ENCODE measurements around the gene SCGB1D4. TPM values are rescaled to one million over a fixed set of nuclear protein-coding genes. Genes with fewer than 3 reads are reported as not detected.

SCGB1D4 gene
- total RNA-seq, 2 donors from 2014 or later = not detected

DNA sequence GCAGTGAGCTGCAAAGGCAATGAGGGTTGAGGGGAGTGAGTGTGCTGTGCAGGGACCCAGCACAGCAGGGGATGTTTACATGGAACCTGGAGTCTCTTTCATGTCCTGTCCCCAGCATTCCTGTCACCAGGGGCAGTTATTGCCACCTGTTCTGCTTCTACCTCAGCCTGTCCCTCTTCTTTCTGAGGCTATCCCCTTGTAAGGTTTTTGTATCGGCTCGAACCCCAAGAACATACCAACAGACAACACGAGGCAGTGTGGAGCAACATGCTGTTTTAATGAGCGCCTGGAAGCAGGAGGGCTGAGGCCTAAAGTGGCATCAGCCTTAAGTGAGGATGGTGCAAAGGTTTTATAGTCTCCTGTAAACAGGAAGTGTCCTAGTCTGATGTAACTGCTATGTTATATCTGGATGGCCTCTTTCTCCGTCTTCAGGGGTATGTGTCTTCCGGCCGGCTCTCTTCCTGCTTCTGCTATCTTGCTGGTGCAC lies 25.0 kb downstream of the SCGB1D4 start:
- TF ChIP-seq, protein P1, sequence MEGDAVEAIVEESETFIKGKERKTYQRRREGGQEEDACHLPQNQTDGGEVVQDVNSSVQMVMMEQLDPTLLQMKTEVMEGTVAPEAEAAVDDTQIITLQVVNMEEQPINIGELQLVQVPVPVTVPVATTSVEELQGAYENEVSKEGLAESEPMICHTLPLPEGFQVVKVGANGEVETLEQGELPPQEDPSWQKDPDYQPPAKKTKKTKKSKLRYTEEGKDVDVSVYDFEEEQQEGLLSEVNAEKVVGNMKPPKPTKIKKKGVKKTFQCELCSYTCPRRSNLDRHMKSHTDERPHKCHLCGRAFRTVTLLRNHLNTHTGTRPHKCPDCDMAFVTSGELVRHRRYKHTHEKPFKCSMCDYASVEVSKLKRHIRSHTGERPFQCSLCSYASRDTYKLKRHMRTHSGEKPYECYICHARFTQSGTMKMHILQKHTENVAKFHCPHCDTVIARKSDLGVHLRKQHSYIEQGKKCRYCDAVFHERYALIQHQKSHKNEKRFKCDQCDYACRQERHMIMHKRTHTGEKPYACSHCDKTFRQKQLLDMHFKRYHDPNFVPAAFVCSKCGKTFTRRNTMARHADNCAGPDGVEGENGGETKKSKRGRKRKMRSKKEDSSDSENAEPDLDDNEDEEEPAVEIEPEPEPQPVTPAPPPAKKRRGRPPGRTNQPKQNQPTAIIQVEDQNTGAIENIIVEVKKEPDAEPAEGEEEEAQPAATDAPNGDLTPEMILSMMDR (conservative IDR thresholded peaks at IDR 0.05) = peak; percentile 55
- Histone ChIP-seq H3K4me3 (ENCODE audit: low read length) (no peak overlapping the region), H3K9me3 (ENCODE audit: control insufficient read depth, low read length) (no peaks in the 10 kb centered on the region), H3K36me3 (ENCODE audit: control insufficient read depth, insufficient read depth, low read length) (no peaks in the 10 kb centered on the region), H3K9ac (ENCODE audit: extremely low read depth, low read length, poor library complexity, severe bottlenecking) (no peak overlapping the region), H3K4me1 (ENCODE audit: control insufficient read depth, insufficient read depth, low read length) (no peaks in the 10 kb centered on the region), H3K27ac (ENCODE audit: low read depth, low read length) (no peak overlapping the region), H3K27me3 (ENCODE audit: control insufficient read depth, insufficient read depth, low read length, poor library complexity, severe bottlenecking) (no peaks in the 10 kb centered on the region)
- Mint-ChIP-seq H3K36me3 (ENCODE audit: low read depth) (no peaks in the 10 kb centered on the region), H3K27me3 (ENCODE audit: insufficient read depth) (peaks cover 7% of the 10 kb centered on the region), H3K9me3 (peaks cover 19% of the 10 kb centered on the region), H3K4me1 (no peaks in the 10 kb centered on the region), H3K27ac (no peak overlapping the region), H3K4me3 (no peak overlapping the region)
- DNase-seq = peak; percentile 73
- WGBS, 2 experiments (ENCODE audit: insufficient coverage in 1 of 2, insufficient read length in 1 of 2) = 88 to 95% methylated on average over 5 to 7 of the region's 7 CpGs

DNA sequence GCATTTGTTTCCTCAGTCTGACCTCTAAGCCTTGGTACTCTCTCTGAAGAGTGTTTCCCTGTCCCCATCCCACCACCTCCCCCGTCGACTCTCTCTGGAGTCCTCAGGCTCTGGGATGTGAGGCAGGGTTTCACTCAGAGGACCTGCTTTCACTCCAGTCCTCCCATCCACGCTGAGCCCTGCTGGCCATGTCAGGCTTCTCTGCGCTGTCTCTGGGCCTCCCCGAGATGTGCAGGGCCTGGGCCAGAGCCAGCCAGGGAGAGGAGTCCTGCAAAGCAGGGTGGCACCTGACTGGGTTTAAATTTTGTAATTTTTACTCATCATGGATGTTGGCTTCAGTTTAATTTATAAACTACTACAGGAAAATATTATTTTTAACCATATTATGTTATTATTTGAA lies 25.6 kb downstream of the SCGB1D4 start:
- H3K4me3 ChIP-seq (ENCODE audit: low read length) = no peak overlapping the region
- no peaks in the 10 kb centered on the region for H3K4me1 Mint-ChIP-seq
- no peaks in the 10 kb centered on the region for H3K27me3 ChIP-seq (ENCODE audit: control insufficient read depth, insufficient read depth, low read length, poor library complexity, severe bottlenecking)
- H3K27ac ChIP-seq (ENCODE audit: low read depth, low read length) = no peak overlapping the region
- H3K9ac ChIP-seq (ENCODE audit: extremely low read depth, low read length, poor library complexity, severe bottlenecking) = no peak overlapping the region
- H3K4me3 Mint-ChIP-seq = no peak overlapping the region
- no peaks in the 10 kb centered on the region for H3K9me3 ChIP-seq (ENCODE audit: control insufficient read depth, low read length)
- no peak for DNase-seq
- no peaks in the 10 kb centered on the region for H3K36me3 ChIP-seq (ENCODE audit: control insufficient read depth, insufficient read depth, low read length)
- WGBS, 2 experiments (ENCODE audit: insufficient coverage in 1 of 2, insufficient read length in 1 of 2) = 50 to 91% methylated on average over 1 to 5 of the region's 5 CpGs
- no peaks in the 10 kb centered on the region for H3K4me1 ChIP-seq (ENCODE audit: control insufficient read depth, insufficient read depth, low read length)
- peaks cover 19% of the 10 kb centered on the region for H3K9me3 Mint-ChIP-seq
- H3K27me3 Mint-ChIP-seq (ENCODE audit: insufficient read depth) = peaks cover 7% of the 10 kb centered on the region
- H3K36me3 Mint-ChIP-seq (ENCODE audit: low read depth) = no peaks in the 10 kb centered on the region
- H3K27ac Mint-ChIP-seq = no peak overlapping the region
- TF ChIP-seq, protein P1 (conservative IDR thresholded peaks at IDR 0.05) = no peak

DNA sequence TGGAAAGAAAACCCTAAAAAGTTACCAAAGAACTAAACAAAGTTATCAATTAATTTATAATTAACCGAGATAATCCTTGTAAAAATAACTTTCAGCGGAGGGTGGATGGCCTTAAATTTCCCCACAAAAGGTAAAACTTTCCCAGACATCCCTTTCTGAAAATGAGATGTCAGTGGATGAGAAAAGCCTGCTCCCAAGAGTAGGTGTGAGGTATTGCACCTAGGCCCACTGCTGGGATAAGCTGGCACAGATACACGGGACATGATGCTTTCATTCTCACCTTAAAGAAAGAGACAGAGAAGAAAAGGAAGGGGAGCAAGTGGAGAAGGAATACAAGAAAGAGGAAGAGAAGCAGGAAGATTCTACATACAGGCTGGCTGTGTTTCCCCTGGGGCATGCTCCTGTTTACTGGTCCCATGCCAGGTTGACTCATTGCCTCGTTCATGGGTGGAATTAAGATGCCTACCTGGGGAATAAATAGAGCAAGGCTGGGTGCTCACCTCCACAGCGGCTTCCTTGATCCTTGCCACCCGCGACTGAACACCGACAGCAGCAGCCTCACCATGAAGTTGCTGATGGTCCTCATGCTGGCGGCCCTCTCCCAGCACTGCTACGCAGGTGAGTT lies 29.1 kb downstream of the SCGB1D4 start, which contains the start of gene SCGB2A2:
SCGB2A2 (plus strand) TSS at position 505 of the 625 bp plus-strand sequence; CDS start at position 564, 59 bp downstream.
- Histone ChIP-seq H3K9ac (ENCODE audit: extremely low read depth, low read length, poor library complexity, severe bottlenecking) (no peak within 1 kb of the TSS), H3K27ac (ENCODE audit: low read depth, low read length) (no peak within 1 kb of the TSS), H3K4me1 (ENCODE audit: control insufficient read depth, insufficient read depth, low read length) (no peaks in the 10 kb centered on the region), H3K4me3 (ENCODE audit: low read length) (no peak within 1 kb of the TSS), H3K27me3 (ENCODE audit: control insufficient read depth, insufficient read depth, low read length, poor library complexity, severe bottlenecking) (no peaks in the 10 kb centered on the region), H3K9me3 (ENCODE audit: control insufficient read depth, low read length) (no peaks in the 10 kb centered on the region), H3K36me3 (ENCODE audit: control insufficient read depth, insufficient read depth, low read length) (no peaks in the 10 kb centered on the region)
- TF ChIP-seq, protein P1 (conservative IDR thresholded peaks at IDR 0.05) = peak; percentile 68
- Mint-ChIP-seq H3K4me1 (no peaks in the 10 kb centered on the region), H3K36me3 (ENCODE audit: low read depth) (no peaks in the 10 kb centered on the region), H3K4me3 (no peak within 1 kb of the TSS), H3K27me3 (ENCODE audit: insufficient read depth) (peaks cover 5% of the 10 kb centered on the region), H3K27ac (no peak within 1 kb of the TSS), H3K9me3 (no peaks in the 10 kb centered on the region)
- peak; percentile 58 for DNase-seq
- WGBS, 2 experiments (ENCODE audit: insufficient coverage in 1 of 2, insufficient read length in 1 of 2) = 65 to 83% methylated on average over 4 to 10 of the region's 10 CpGs

Measured in endodermal cell (in vitro differentiated cells).